ENCODE results near the gene SLC10A7.

DNA sequence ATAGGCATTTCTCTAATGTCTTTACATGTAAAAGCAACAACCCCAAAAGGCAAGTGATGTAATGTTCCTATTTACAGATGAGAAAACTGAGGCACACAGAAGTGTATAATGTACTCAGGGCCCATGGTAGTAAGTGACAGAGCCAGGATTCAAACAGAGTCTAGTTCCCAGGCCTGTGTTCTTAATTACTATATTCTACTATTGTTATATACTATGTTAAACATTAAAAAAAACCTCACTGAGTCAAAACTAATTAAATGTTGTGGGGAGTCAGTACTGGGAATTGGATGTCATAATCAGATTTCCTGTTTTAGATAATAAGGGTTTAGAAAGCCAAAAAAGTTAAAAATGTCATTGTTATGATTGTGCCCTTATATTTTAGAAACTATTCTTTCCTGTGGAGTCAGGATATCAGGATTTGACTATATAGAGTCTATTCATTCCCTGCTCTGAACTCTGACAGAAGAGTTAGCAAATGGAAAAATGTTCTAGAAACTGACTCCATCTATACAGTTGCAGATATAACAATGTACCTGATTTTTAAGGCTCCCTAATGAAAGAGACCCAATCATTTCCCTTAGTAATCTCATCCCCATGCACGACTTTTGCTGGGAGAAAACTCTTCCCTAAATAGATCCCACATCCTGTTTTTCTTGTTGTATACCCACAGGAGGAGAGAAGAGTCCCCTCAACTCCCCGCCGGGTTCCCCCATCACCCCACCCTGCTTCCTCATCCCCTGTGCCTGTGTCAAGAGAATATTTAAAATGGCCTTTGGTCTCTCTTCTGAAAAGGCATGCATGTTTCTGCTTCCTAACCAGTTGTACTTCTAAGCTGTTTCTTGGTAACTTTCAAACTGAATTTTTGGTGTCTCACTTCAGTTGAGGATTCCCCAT, 237.7 kb downstream of the SLC10A7 start:
- TF ChIP-seq, protein P1, sequence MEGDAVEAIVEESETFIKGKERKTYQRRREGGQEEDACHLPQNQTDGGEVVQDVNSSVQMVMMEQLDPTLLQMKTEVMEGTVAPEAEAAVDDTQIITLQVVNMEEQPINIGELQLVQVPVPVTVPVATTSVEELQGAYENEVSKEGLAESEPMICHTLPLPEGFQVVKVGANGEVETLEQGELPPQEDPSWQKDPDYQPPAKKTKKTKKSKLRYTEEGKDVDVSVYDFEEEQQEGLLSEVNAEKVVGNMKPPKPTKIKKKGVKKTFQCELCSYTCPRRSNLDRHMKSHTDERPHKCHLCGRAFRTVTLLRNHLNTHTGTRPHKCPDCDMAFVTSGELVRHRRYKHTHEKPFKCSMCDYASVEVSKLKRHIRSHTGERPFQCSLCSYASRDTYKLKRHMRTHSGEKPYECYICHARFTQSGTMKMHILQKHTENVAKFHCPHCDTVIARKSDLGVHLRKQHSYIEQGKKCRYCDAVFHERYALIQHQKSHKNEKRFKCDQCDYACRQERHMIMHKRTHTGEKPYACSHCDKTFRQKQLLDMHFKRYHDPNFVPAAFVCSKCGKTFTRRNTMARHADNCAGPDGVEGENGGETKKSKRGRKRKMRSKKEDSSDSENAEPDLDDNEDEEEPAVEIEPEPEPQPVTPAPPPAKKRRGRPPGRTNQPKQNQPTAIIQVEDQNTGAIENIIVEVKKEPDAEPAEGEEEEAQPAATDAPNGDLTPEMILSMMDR (IDR thresholded peaks at IDR 0.05 in 2 of 3, conservative IDR thresholded peaks at IDR 0.05 in 1 of 3; ENCODE audit: control insufficient read depth in 2 of 3, extremely low read depth in 1 of 3, insufficient read depth in 1 of 3, low read depth in 3 of 3, low read length in 3 of 3) = no peak
- TF ChIP-seq MAX (IDR thresholded peaks at IDR 0.05; ENCODE audit: low read depth, low read length) (no peak), POLR2AphosphoS2 (IDR thresholded peaks at IDR 0.05; ENCODE audit: low read depth, low read length) (no peak), RAD21 (IDR thresholded peaks at IDR 0.05; ENCODE audit: insufficient read depth, low read depth, low read length) (no peak), POLR2A (IDR thresholded peaks at IDR 0.05; ENCODE audit: low read depth, low read length) (no peak), YY1 (IDR thresholded peaks at IDR 0.05; ENCODE audit: low read depth, low read length) (no peak), POLR2AphosphoS5 (IDR thresholded peaks at IDR 0.05; ENCODE audit: low read length) (no peak), EGR1 (IDR thresholded peaks at IDR 0.05; ENCODE audit: borderline replicate concordance in 1 of 2, low read depth in 2 of 2, low read length in 2 of 2) (no peak), ZNF274 (IDR thresholded peaks at IDR 0.05; ENCODE audit: insufficient read depth, insufficient read length) (no peak)
- TF ChIP-seq, protein P2, sequence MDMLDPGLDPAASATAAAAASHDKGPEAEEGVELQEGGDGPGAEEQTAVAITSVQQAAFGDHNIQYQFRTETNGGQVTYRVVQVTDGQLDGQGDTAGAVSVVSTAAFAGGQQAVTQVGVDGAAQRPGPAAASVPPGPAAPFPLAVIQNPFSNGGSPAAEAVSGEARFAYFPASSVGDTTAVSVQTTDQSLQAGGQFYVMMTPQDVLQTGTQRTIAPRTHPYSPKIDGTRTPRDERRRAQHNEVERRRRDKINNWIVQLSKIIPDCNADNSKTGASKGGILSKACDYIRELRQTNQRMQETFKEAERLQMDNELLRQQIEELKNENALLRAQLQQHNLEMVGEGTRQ (IDR thresholded peaks at IDR 0.05; ENCODE audit: borderline replicate concordance, low read depth, low read length) = no peak
